OCI-LY1 (cell line): ENCODE results near the gene DCDC2.
"Not testable (repeated sequence)": the region's sequence is repeated elsewhere in the genome, so short reads cannot be mapped to it uniquely, and the experiment has no call there.

ENCODE experiments used
- H2AFZ ChIP-seq: fragments of 200-600 bp; sonication (generic), shearing (Covaris generic); 2 replicates; pipeline ENCODE4 v1.6.0; 2014; ENCODE audit warnings: antibody characterized with exemption, mild to moderate bottlenecking, low read length
- H3F3A ChIP-seq: fragments of 200-600 bp; sonication (generic), shearing (Covaris generic); 2 replicates; pipeline ENCODE4 v1.6.0; 2014; ENCODE audit warnings: mild to moderate bottlenecking, antibody characterized with exemption, low read length, moderate library complexity; ENCODE audit not compliant: insufficient read depth
- H3K27ac ChIP-seq: fragments of 200-600 bp; sonication (generic); 2 replicates; pipeline ENCODE4 v1.5.1; 2014; ENCODE audit warnings: low read length, mixed run types, mild to moderate bottlenecking, low read depth; ENCODE audit not compliant: poor library complexity, severe bottlenecking
- H3K27me3 ChIP-seq: fragments of 200-600 bp; sonication (generic); 2 replicates; pipeline ENCODE4 v1.6.0; 2014; ENCODE audit warnings: antibody characterized with exemption, mild to moderate bottlenecking, low read length, moderate library complexity; ENCODE audit not compliant: insufficient read depth
- H3K36me3 ChIP-seq: fragments of 200-600 bp; sonication (generic); 2 replicates; pipeline ENCODE4 v1.6.1; 2014; ENCODE audit warnings: mild to moderate bottlenecking, antibody characterized with exemption, low read length, moderate library complexity, mixed read lengths; ENCODE audit not compliant: insufficient read depth
- H3K4me1 ChIP-seq: fragments of 200-600 bp; sonication (generic); 2 replicates; pipeline ENCODE4 v1.5.1; 2014; ENCODE audit warnings: mild to moderate bottlenecking, low read length, moderate library complexity; ENCODE audit not compliant: insufficient read depth, severe bottlenecking
- H3K4me2 ChIP-seq: fragments of 200-600 bp; sonication (generic), shearing (Covaris generic); 2 replicates; pipeline ENCODE4 v1.6.1; 2014; ENCODE audit warnings: low read length
- H3K4me3 ChIP-seq: fragments of 200-600 bp; sonication (generic); 2 replicates; pipeline ENCODE4 v1.5.1; 2014; ENCODE audit warnings: low read length, low read depth, mild to moderate bottlenecking, mixed read lengths; ENCODE audit not compliant: poor library complexity, severe bottlenecking
- H3K79me2 ChIP-seq: fragments of 200-600 bp; shearing (Covaris generic); 2 replicates; pipeline ENCODE4 v1.6.1; 2016; ENCODE audit warnings: mixed run types, low read length, mixed read lengths; ENCODE audit not compliant: insufficient read depth
- H3K9ac ChIP-seq: fragments of 200-600 bp; sonication (generic), shearing (Covaris generic); 2 replicates; pipeline ENCODE4 v1.6.1; 2014; ENCODE audit warnings: mild to moderate bottlenecking, low read length, mixed read lengths
- H3K9me2 ChIP-seq: fragments of 200-600 bp; sonication (generic), shearing (Covaris generic); 2 replicates; pipeline ENCODE4 v1.6.1; 2014; ENCODE audit warnings: low read depth, mild to moderate bottlenecking, low read length, mixed read lengths
- H3K9me3 ChIP-seq: fragments of 200-600 bp; shearing (Covaris generic); 2 replicates; pipeline ENCODE4 v1.6.1; 2014; ENCODE audit warnings: low read length, mixed read lengths
- H4K20me1 ChIP-seq: fragments of 200-600 bp; sonication (generic), shearing (Covaris generic); 2 replicates; pipeline ENCODE4 v1.6.0; 2016; ENCODE audit warnings: mild to moderate bottlenecking, low read length; ENCODE audit not compliant: insufficient read depth
- CTCF ChIP-seq: fragments of 200-600 bp; sonication (generic), shearing (Covaris generic); IDR thresholded peaks from 2 replicates; pipeline ENCODE4 v1.5.1; 2017; ENCODE audit warnings: mild to moderate bottlenecking, antibody characterized with exemption, low read length, moderate library complexity, mixed read lengths
- EZH2 ChIP-seq: fragments of 200-600 bp; sonication (generic), shearing (Covaris generic); IDR thresholded peaks from 2 replicates; pipeline ENCODE4 v1.8.0; 2017; ENCODE audit warnings: borderline replicate concordance, mixed run types, mild to moderate bottlenecking, antibody characterized with exemption, low read length, moderate library complexity, mixed read lengths

DCDC2 gene

DNA sequence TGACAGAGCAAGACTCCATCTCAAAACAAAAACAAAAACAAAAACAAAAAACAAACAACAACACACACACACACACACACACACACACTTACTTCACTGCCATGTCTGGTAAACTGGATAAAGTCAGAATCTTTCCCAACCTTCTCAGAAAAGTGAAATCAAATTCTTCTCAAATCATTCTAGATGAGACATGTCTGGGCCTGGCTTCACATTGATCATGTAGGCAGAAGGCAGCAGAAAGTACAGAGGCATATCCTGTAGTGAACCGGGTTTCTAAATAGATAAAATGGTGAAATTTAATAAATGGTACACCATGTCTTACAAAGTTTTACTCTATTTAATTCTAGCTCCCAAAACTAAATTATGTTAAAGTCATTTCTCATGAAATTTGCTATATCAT is 30.0 kb upstream of the DCDC2 start:
- Histone ChIP-seq H4K20me1 (no peaks in the 10 kb centered on the region), H3K9me3 (no peaks in the 10 kb centered on the region), H3K9ac (no peak overlapping the region), H3K4me1 (peaks cover 11% of the 10 kb centered on the region), H3K27me3 (no peaks in the 10 kb centered on the region), H2AFZ (no peak overlapping the region), H3K4me2 (no peak overlapping the region), H3K4me3 (no peak overlapping the region), H3K79me2 (no peaks in the 10 kb centered on the region), H3K27ac (no peak overlapping the region), H3K9me2 (no peaks in the 10 kb centered on the region), H3K36me3 (no peaks in the 10 kb centered on the region), H3F3A (no peaks in the 10 kb centered on the region)
- no peak for TF ChIP-seq CTCF
- no peak for TF ChIP-seq EZH2

DNA sequence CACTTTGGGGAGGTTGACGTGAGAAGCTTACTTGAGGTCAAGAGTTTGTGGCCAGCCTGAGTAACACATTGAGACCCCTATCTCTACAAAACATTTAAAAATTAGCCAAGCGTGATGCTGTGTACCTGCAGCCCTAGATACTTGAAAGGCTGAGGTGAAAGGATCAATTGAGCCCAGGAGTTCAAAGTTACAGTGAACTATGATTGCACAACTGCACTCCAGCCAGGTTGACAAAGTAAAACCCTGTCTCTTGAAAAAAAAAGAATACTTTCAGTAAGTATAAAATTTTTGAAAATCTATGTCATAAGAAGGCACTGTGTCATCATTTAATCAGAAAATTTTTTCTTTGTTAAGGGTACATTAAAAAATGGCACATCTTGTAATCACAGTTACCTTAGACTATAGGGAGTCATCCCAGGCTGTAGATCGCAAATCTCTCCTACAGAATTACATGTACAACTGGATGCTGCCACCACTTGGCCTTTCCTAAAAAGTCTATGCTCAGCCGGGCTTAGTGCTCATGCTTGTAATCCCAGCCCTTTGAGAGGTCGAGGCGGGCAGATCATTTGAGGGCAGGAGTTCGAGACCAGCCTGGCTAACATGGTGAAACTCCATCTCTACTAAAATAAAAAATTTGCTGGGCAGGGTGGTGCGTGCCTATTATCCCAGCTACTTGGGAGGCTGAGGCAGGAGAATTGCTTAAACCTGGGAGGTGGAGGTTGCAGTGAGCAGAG is 27.8 kb upstream of the DCDC2 start:
- no peak overlapping the region for H2AFZ ChIP-seq
- no peaks in the 10 kb centered on the region for H3K79me2 ChIP-seq
- H3K36me3 ChIP-seq, result no peaks in the 10 kb centered on the region
- H3K9ac ChIP-seq, result no peak overlapping the region
- H3K27me3 ChIP-seq, result no peaks in the 10 kb centered on the region
- H3K4me2 ChIP-seq, result no peak overlapping the region
- no peak overlapping the region for H3K27ac ChIP-seq
- H3K4me3 ChIP-seq, result no peak overlapping the region
- H4K20me1 ChIP-seq, result no peaks in the 10 kb centered on the region
- no peaks in the 10 kb centered on the region for H3K9me3 ChIP-seq
- TF ChIP-seq CTCF (no peak), EZH2 (no peak)
- no peaks in the 10 kb centered on the region for H3F3A ChIP-seq
- no peaks in the 10 kb centered on the region for H3K9me2 ChIP-seq
- no peaks in the 10 kb centered on the region for H3K4me1 ChIP-seq

- H3K4me3 ChIP-seq, H3K9me2 ChIP-seq, H3F3A ChIP-seq, H3K4me2 ChIP-seq, H3K36me3 ChIP-seq, H3K4me1 ChIP-seq, H3K27ac ChIP-seq, H4K20me1 ChIP-seq, H3K9me3 ChIP-seq, H3K9ac ChIP-seq, H3K27me3 ChIP-seq, H2AFZ ChIP-seq, H3K79me2 ChIP-seq: not testable (repeated sequence)
These were observed 26.7 kb upstream of the DCDC2 start for GRCh38 chr6:24384369-24385130.

GRCh38 chr6:24382891-24383494 is 25.1 kb upstream of the DCDC2 start:
- not testable (repeated sequence) for H3K9ac ChIP-seq, H3K36me3 ChIP-seq, H3K79me2 ChIP-seq, H3K9me3 ChIP-seq, H3K27me3 ChIP-seq, H3K9me2 ChIP-seq, H3K4me2 ChIP-seq, H3K4me1 ChIP-seq, H3K27ac ChIP-seq, H4K20me1 ChIP-seq, H2AFZ ChIP-seq, H3K4me3 ChIP-seq, H3F3A ChIP-seq
